NB4 (cell line): Measurements from ENCODE around the gene DRC7.

Source experiments
- DNase-seq: peaks from one replicate; pipeline ENCODE4 v3.0.0; 2010; ENCODE audit warnings: low read depth
- H3K4me3 ChIP-seq: one replicate; pipeline ENCODE4 v1.5.1; 2011; ENCODE audit warnings: mild to moderate bottlenecking, low read depth, low read length, moderate library complexity
- CTCF ChIP-seq: IDR thresholded peaks from one replicate; pipeline ENCODE4 v1.5.1; 2012; ENCODE audit warnings: low read depth, low read length
- MAX ChIP-seq: IDR thresholded peaks from 2 replicates; pipeline ENCODE4 v1.6.1; 2011; ENCODE audit warnings: low read depth, low read length
- MYC ChIP-seq: IDR thresholded peaks from 2 replicates; pipeline ENCODE4 v1.6.1; 2011; ENCODE audit warnings: low read depth, low read length
- POLR2A ChIP-seq: IDR thresholded peaks from 2 replicates; pipeline ENCODE4 v1.6.1; 2011; ENCODE audit warnings: mild to moderate bottlenecking; ENCODE audit not compliant: insufficient read length; ENCODE audit errors: extremely low read depth

Gene DRC7

GRCh38 chr16:57747996-57748395 lies 53.4 kb downstream of the DRC7 start:
- TF ChIP-seq MAX (no peak), MYC (no peak), POLR2A (no peak), CTCF (no peak)
- no peak overlapping the region for H3K4me3 ChIP-seq
- DNase-seq = no peak

- no peak for DNase-seq
- H3K4me3 ChIP-seq = no peak overlapping the region
- TF ChIP-seq MAX (no peak), POLR2A (no peak), MYC (no peak), CTCF (no peak)
These were observed 54.0 kb downstream of the DRC7 start for GRCh38 chr16:57748596-57748995.

GRCh38 chr16:57749101-57749692 lies 54.6 kb downstream of the DRC7 start:
- DNase-seq = no peak
- H3K4me3 ChIP-seq = no peak overlapping the region
- TF ChIP-seq MYC = no peak
- no peak for TF ChIP-seq CTCF
- TF ChIP-seq POLR2A = no peak
- TF ChIP-seq MAX = no peak

GRCh38 chr16:57749856-57750452 lies 55.3 kb downstream of the DRC7 start:
- H3K4me3 ChIP-seq = no peak overlapping the region
- no peak for TF ChIP-seq CTCF
- TF ChIP-seq POLR2A = no peak
- TF ChIP-seq MAX = no peak
- no peak for TF ChIP-seq MYC
- DNase-seq = no peak

- no peak overlapping the region for H3K4me3 ChIP-seq
- DNase-seq = no peak
- TF ChIP-seq MYC (no peak), CTCF (no peak), POLR2A (no peak), MAX (no peak)
These were observed 56.4 kb downstream of the DRC7 start for GRCh38 chr16:57750796-57751538.
